ENCODE results near the gene KRT79. TPM values are rescaled to one million over a fixed set of nuclear protein-coding genes. Genes with fewer than 3 reads are reported as not detected.

KRT79 gene
- total and polyA plus RNA-seq, 4 donors: not detected

- Histone ChIP-seq H3K36me3 (ENCODE audit: control insufficient read depth in 4 of 4, insufficient read depth in 3 of 4, low read depth in 1 of 4, low read length in 3 of 4) (no peaks in the 10 kb centered on the region), H3K27me3 (ENCODE audit: control insufficient read depth in 4 of 4, insufficient read depth in 4 of 4, low read length in 3 of 4) (no peaks in the 10 kb centered on the region), H3K9ac (ENCODE audit: low read depth in 1 of 2, low read length in 2 of 2) (no peak overlapping the region), H3K27ac (ENCODE audit: low read depth in 1 of 2, low read length in 2 of 2) (no peak overlapping the region), H3K4me1 (ENCODE audit: control insufficient read depth in 4 of 4, insufficient read depth in 4 of 4, low read length in 3 of 4) (no peaks in the 10 kb centered on the region), H3K9me3 (ENCODE audit: control insufficient read depth in 4 of 4, low read length in 3 of 4) (no peaks in the 10 kb centered on the region), H3K4me3 (ENCODE audit: low read depth in 1 of 3, low read length in 3 of 3) (no peak overlapping the region)
- TF ChIP-seq HNF4A (conservative IDR thresholded peaks at IDR 0.05): no peak
- TF ChIP-seq ZBTB33 (IDR thresholded peaks at IDR 0.05): no peak
- TF ChIP-seq REST (IDR thresholded peaks at IDR 0.05): no peak
- no peak for TF ChIP-seq GABPA (IDR thresholded peaks at IDR 0.05 in 1 of 2, conservative IDR thresholded peaks at IDR 0.05 in 1 of 2)
- no peak for TF ChIP-seq FOXA1 (IDR thresholded peaks at IDR 0.05)
- TF ChIP-seq SP1 (IDR thresholded peaks at IDR 0.05): no peak
- no peak for TF ChIP-seq RXRA (IDR thresholded peaks at IDR 0.05)
- TF ChIP-seq JUND (IDR thresholded peaks at IDR 0.05): no peak
- TF ChIP-seq ATF3 (IDR thresholded peaks at IDR 0.05): no peak
- TF ChIP-seq CTCF (IDR thresholded peaks at IDR 0.05; ENCODE audit: low read depth, low read length, missing input control): no peak
- TF ChIP-seq HNF4G (IDR thresholded peaks at IDR 0.05): no peak
- no peak for DNase-seq (ENCODE audit: low spot score)
These were observed 36.6 kb downstream of the KRT79 start for GRCh38 chr12:52797529-52797894.

- peak; percentile 63 for DNase-seq (ENCODE audit: low spot score)
- 76% methylated on average over 3 of the region's 3 CpGs for WGBS
- Histone ChIP-seq H3K27ac (ENCODE audit: low read depth in 1 of 2, low read length in 2 of 2) (no peak overlapping the region), H3K9me3 (ENCODE audit: control insufficient read depth in 4 of 4, low read length in 3 of 4) (no peaks in the 10 kb centered on the region), H3K27me3 (ENCODE audit: control insufficient read depth in 4 of 4, insufficient read depth in 4 of 4, low read length in 3 of 4) (no peaks in the 10 kb centered on the region), H3K9ac (ENCODE audit: low read depth in 1 of 2, low read length in 2 of 2) (no peak overlapping the region), H3K4me1 (ENCODE audit: control insufficient read depth in 4 of 4, insufficient read depth in 4 of 4, low read length in 3 of 4) (no peaks in the 10 kb centered on the region), H3K36me3 (ENCODE audit: control insufficient read depth in 4 of 4, insufficient read depth in 3 of 4, low read depth in 1 of 4, low read length in 3 of 4) (no peaks in the 10 kb centered on the region), H3K4me3 (ENCODE audit: low read depth in 1 of 3, low read length in 3 of 3) (no peak overlapping the region)
- TF ChIP-seq MAX (IDR thresholded peaks at IDR 0.05) (no peak), SP1 (IDR thresholded peaks at IDR 0.05) (no peak), RAD21 (IDR thresholded peaks at IDR 0.05) (no peak), HNF4G (IDR thresholded peaks at IDR 0.05) (no peak), EGR1 (IDR thresholded peaks at IDR 0.05; ENCODE audit: low read depth in 2 of 2) (no peak), HNF4A (conservative IDR thresholded peaks at IDR 0.05) (no peak), NR2F2 (IDR thresholded peaks at IDR 0.05) (no peak), TAF1 (conservative IDR thresholded peaks at IDR 0.05) (no peak), CTCF (IDR thresholded peaks at IDR 0.05; ENCODE audit: low read depth, low read length, missing input control) (no peak)
These were observed 37.1 kb downstream of the KRT79 start for GRCh38 chr12:52796839-52797528.
